Measurements from ENCODE around the gene NEDD4L.

DNA sequence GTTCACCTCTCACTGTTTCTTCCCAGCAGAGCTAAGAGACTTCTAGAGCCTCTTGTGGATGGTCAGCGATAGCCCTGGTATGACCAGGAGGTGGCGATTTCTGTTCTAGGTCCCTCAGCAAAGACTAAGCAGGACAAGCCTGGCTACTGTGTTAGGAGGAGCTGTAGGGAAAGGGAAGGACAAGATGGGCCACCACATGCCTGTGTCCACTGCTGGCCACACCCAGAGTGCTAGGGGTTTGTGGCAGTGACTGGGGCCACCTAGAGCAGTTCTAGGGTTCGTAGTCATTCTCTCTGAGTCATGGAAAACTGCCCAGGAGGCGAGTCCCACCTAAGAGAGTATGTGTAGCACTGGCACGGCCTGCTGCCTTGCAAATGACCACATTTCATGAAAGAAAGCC is 405.4 kb downstream of the NEDD4L start:
- TF ChIP-seq, protein P1, sequence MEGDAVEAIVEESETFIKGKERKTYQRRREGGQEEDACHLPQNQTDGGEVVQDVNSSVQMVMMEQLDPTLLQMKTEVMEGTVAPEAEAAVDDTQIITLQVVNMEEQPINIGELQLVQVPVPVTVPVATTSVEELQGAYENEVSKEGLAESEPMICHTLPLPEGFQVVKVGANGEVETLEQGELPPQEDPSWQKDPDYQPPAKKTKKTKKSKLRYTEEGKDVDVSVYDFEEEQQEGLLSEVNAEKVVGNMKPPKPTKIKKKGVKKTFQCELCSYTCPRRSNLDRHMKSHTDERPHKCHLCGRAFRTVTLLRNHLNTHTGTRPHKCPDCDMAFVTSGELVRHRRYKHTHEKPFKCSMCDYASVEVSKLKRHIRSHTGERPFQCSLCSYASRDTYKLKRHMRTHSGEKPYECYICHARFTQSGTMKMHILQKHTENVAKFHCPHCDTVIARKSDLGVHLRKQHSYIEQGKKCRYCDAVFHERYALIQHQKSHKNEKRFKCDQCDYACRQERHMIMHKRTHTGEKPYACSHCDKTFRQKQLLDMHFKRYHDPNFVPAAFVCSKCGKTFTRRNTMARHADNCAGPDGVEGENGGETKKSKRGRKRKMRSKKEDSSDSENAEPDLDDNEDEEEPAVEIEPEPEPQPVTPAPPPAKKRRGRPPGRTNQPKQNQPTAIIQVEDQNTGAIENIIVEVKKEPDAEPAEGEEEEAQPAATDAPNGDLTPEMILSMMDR (IDR thresholded peaks at IDR 0.05): no peak
- TF ChIP-seq POLR2A (IDR thresholded peaks at IDR 0.05): no peak

All from adrenal gland (tissue), 5 donors.